Heart left ventricle (tissue), 16 donors: Measurements from ENCODE around the gene AMELX. TPM values are rescaled to one million over a fixed set of nuclear protein-coding genes. Genes with fewer than 3 reads are reported as not detected.
A peak's percentile ranks its signal among the peaks of the same experiment; 100 is the strongest.

Experiments used
- ATAC-seq, 4 donors: fragments of 200-7000 bp; cut with Tn5 transposase; one replicate each; pipeline ENCODE4 v1.9.1; 2020 to 2022; ENCODE audit warnings: moderate library complexity in 4 of 4, mild to moderate bottlenecking in 3 of 4, moderate number of reproducible peaks in 1 of 4
- DNase-seq, 5 donors: peaks; one replicate each; pipeline ENCODE4 v3.0.0-alpha.2; 2020
- H3K27ac ChIP-seq, 12 donors: fragments of 200-600 bp; sonication (generic) in 4 of 12; one replicate each; pipeline versions ENCODE4 v1.5.0 to v1.8.0; 2016 to 2022; ENCODE audit warnings: mild to moderate bottlenecking in 2 of 12
- H3K27me3 ChIP-seq, 9 donors: fragments of 200-600 bp; sonication (generic) in 2 of 9; one replicate each; pipeline versions ENCODE4 v1.5.1 to v1.8.0; 2016 to 2022; ENCODE audit warnings: mild to moderate bottlenecking in 3 of 9
- H3K36me3 ChIP-seq, 9 donors: fragments of 200-600 bp; sonication (generic) in 2 of 9; one replicate each; pipeline versions ENCODE4 v1.5.0 to v1.8.0; 2018 to 2022; ENCODE audit warnings: mild to moderate bottlenecking in 2 of 9
- H3K4me1 ChIP-seq, 12 donors: fragments of 200-600 bp; sonication (generic) in 4 of 12; one replicate each; pipeline versions ENCODE4 v1.5.0 to v1.8.0; 2016 to 2022; ENCODE audit warnings: mild to moderate bottlenecking in 3 of 12
- H3K4me3 ChIP-seq, 12 donors: fragments of 200-600 bp; sonication (generic) in 4 of 12; one replicate each; pipeline versions ENCODE4 v1.5.0 to v1.8.0; 2017 to 2022; ENCODE audit warnings: mild to moderate bottlenecking in 9 of 12, moderate library complexity in 4 of 12
- H3K9me3 ChIP-seq, 12 donors: fragments of 200-600 bp; sonication (generic) in 4 of 12; one replicate each; pipeline versions ENCODE4 v1.5.0 to v1.8.0; 2016 to 2022; ENCODE audit warnings: mild to moderate bottlenecking in 1 of 12
- POLR2A ChIP-seq, 2 donors: fragments of 450-650 bp; IDR thresholded peaks; one replicate each; pipeline ENCODE4 v1.6.1; 2017; ENCODE audit warnings: antibody characterized with exemption in 2 of 2, mild to moderate bottlenecking in 2 of 2, moderate library complexity in 2 of 2
- WGBS, 4 donors: extraction: QIAGEN DNeasy Blood & Tissue Kit in 2 of 4; methylation state at CpG; one replicate each; pipeline versions ENCODE4 v1.1.5 to v1.1.7; 2013 to 2018; 5-methylcytosine and 5-hydroxymethylcytosine counted together
- intact Hi-C, 10 donors: fragments of 100-400 bp; cut with DNase I; formaldehyde crosslinking; loops; one replicate each; pipeline versions ENCODE4 v1.11.1 to v1.14.2; 2022
- polyA plus RNA-seq, 2 donors: library from polyadenylated mRNA; stranded (reverse); fragments of 200-250 nt; gene quantifications; one replicate each; pipeline ENCODE4 v1.2.3, GENCODE V29; 2013
- total RNA-seq, 9 donors: library from RNA; depleted of rRNA in 2 of 9; stranded (reverse); fragments of >200 nt in 2 of 9; fragmentation: NEBNext Ultra II Directional in 3 of 9; extraction: Animal tissue kit (Norgen Biotek cat#: 25700) in 3 of 9; gene quantifications; one replicate each; pipeline versions ENCODE4 v1.1.0 to v1.2.4, GENCODE V29; 2016 to 2023
- TF ChIP-seq, protein P1 (sequence below), 12 donors: fragments of 200-600 bp; sonication (generic) in 4 of 12; IDR thresholded peaks; one replicate each; pipeline versions ENCODE4 v1.5.0 to v1.8.0; 2018 to 2022; ENCODE audit warnings: antibody characterized with exemption in 12 of 12, mild to moderate bottlenecking in 5 of 12
- donor health status: ischemic (EF 13 %, LVEDD 7.1; RV severe dilation, severe dysfunction).
- donor health status: healthy with polysubstance abuse.
- donor health status: DM: no; HTN: yes; CAD: no.
- donor health status: DM: no; HTN: no; CAD: no.
- donor health status: ischemic (EF 25% LVEDD 6.9; RV normal size, moderate dysfunction).
- donor health status: ischemic (EF 25% LVEDD 5.7; RV mildly dilated, moderate dysfunction).
- donor health status: healthy.
- donor health status: DM: yes; HTN: yes; CAD: no.
- donor health status: ischemic (EF 35%, LVEDD 5.7; RV mildly dilated, moderate dysfunction).
- donor health status: nonischemic (EF 11% LVEDD 7.7; RV severe dilation, severe dysfunction).
- donor health status: DM: yes; HTN: yes; CAD: no.
- donor health status: PGD.
- donor health status: ischemic (EF 29% LVEDD 5.4; RV normal size, mild dysfunction).
- donor health status: nonischemic (EF 23%, LVEDD 6.1; RV moderate dilation, normal function).

Gene AMELX
- total and polyA plus RNA-seq, 11 donors: not detected

DNA sequence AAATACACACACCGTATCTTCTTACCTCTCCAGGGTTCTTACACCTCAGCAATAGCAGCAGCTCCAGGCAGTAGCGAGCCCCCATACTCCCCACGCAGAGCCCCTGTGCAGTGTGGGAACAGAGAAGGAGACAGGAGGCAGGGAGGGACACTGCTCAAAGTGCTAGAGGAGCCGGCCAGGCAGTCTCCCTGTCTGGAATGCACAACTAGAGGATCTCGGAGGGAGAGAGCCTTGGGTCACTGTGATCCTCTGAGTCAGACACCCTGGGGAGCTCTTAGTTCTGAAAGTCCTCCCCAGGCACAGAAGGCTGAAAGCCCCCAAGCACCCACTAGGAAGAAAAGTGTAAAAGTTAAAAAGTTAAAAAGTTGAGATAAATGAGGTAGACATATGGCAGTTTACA, 16.0 kb downstream of the AMELX start:
- peak in 1 of 4 donors; percentile 14 for ATAC-seq
- Histone ChIP-seq H3K4me1 (no peaks in the 10 kb centered on the region), H3K9me3 (no peaks in the 10 kb centered on the region), H3K4me3 (no peak overlapping the region), H3K27me3 (peaks cover 0 to 3% (median 0%) of the 10 kb centered on the region in 9 donors), H3K27ac (no peak overlapping the region), H3K36me3 (no peaks in the 10 kb centered on the region)
- no peak for TF ChIP-seq POLR2A (IDR thresholded peaks at IDR 0.05)
- TF ChIP-seq, protein P1, sequence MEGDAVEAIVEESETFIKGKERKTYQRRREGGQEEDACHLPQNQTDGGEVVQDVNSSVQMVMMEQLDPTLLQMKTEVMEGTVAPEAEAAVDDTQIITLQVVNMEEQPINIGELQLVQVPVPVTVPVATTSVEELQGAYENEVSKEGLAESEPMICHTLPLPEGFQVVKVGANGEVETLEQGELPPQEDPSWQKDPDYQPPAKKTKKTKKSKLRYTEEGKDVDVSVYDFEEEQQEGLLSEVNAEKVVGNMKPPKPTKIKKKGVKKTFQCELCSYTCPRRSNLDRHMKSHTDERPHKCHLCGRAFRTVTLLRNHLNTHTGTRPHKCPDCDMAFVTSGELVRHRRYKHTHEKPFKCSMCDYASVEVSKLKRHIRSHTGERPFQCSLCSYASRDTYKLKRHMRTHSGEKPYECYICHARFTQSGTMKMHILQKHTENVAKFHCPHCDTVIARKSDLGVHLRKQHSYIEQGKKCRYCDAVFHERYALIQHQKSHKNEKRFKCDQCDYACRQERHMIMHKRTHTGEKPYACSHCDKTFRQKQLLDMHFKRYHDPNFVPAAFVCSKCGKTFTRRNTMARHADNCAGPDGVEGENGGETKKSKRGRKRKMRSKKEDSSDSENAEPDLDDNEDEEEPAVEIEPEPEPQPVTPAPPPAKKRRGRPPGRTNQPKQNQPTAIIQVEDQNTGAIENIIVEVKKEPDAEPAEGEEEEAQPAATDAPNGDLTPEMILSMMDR (IDR thresholded peaks at IDR 0.05): no peak
- 55 to 76% (median 70%) methylated on average over 5 of the region's 5 CpGs for WGBS, 4 donors
- peak in 1 of 5 donors; percentile 42 for DNase-seq
- intact Hi-C loops: no loop called here

DNA sequence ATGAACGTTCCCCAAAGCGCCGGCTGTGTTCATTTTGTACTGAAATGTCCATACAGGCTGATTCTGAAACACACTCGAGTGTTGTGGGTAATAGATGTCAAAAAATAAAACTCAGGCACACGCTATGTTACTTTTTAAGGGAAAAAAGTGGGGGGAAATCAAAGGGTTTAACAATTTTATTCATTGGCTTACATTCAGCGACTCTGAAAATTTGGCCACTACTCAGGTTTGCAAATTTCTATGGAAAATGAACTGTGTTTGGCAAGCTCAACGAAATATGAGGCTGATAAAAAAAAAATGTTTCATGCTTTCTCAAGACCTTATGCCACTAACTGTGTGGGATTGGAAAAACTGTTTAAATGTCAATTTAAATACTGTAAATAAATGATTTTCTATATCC, 18.5 kb downstream of the AMELX start:
- DNase-seq (no peak), ATAC-seq (no peak)
- peak overlapping the region in 1 of 12 donors; percentile 9 for H3K27ac ChIP-seq
- intact Hi-C loops: no loop called here
- no peaks in the 10 kb centered on the region for H3K4me1 ChIP-seq
- no peaks in the 10 kb centered on the region for H3K9me3 ChIP-seq
- 53 to 76% (median 68%) methylated on average over 7 of the region's 7 CpGs for WGBS, 4 donors
- no peaks in the 10 kb centered on the region for H3K27me3 ChIP-seq
- TF ChIP-seq, protein P1 (IDR thresholded peaks at IDR 0.05): no peak
- TF ChIP-seq POLR2A (IDR thresholded peaks at IDR 0.05): no peak
- H3K4me3 ChIP-seq: no peak overlapping the region
- H3K36me3 ChIP-seq: no peaks in the 10 kb centered on the region

DNA sequence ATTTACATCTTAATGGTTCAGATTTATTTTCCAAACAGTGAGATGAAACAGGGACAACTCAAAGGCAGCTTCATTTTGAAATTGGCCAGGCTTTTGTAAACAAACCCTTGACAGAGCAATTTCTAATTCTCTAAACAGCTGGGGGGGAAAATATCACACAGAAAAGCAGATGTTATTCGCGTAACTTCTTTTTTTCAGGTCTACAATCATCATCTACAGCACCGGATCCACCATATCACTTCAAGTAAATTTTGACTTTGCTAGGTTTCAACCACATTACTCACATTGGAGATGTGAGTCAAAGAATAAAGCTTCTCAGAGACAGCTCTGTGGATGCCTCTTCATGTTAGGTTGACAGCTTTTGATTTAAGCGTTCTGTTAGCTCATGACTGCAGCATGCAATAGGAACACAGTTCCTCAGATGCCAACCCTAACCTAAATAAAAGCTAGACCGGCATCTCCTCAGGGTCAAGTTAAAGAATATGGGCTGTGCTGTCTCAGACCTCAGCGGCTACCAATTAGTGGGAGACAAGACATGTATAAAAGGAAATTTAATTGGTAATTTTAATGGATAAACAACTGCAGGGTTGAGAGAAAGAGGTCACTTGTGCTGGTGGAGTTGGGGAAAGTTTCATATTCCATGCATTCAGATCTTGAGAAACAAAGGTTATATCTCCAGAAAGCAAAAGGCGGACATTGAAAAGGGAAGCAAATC, 26.8 kb downstream of the AMELX start:
- ATAC-seq (no peak), DNase-seq (no peak)
- Histone ChIP-seq H3K9me3 (peaks cover 0 to 17% (median 5%) of the 10 kb centered on the region in 12 donors), H3K4me3 (no peak overlapping the region), H3K4me1 (no peaks in the 10 kb centered on the region), H3K27ac (no peak overlapping the region), H3K36me3 (no peaks in the 10 kb centered on the region), H3K27me3 (peaks cover 0 to 6% (median 0%) of the 10 kb centered on the region in 9 donors)
- 72 to 80% (median 75%) methylated on average over 7 of the region's 7 CpGs for WGBS, 4 donors
- intact Hi-C loops: no loop called here
- no peak for TF ChIP-seq POLR2A (IDR thresholded peaks at IDR 0.05)
- TF ChIP-seq, protein P1 (IDR thresholded peaks at IDR 0.05): no peak

DNA sequence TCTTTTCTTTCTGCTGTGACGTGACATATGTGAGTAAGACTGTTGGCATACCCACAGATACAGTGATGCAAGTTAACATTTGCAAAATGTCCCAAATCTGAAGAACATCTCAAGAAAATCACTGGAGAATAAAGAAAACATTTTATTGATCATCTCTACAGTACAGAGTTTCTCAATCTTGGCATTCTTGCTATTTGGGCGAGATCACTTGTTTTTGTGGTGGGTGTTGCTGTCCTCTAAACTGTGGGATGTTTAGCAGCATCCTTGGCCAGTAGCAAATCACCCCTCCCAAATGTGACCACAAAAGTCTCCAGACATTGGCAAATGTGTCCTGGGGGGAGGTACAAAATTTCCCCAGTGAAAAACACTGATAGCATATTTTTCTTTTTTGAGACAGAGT, 28.8 kb downstream of the AMELX start:
- H3K4me1 ChIP-seq: no peaks in the 10 kb centered on the region
- ATAC-seq (no peak), DNase-seq (no peak)
- no peak overlapping the region for H3K27ac ChIP-seq
- 64 to 81% (median 77%) methylated on average over 2 of the region's 2 CpGs for WGBS, 4 donors
- H3K4me3 ChIP-seq: no peak overlapping the region
- TF ChIP-seq, protein P1 (IDR thresholded peaks at IDR 0.05): no peak
- no peak for TF ChIP-seq POLR2A (IDR thresholded peaks at IDR 0.05)
- intact Hi-C loops: no loop called here
- H3K9me3 ChIP-seq: peaks cover 0 to 22% (median 5%) of the 10 kb centered on the region in 12 donors
- no peaks in the 10 kb centered on the region for H3K36me3 ChIP-seq
- H3K27me3 ChIP-seq: peaks cover 0 to 6% (median 0%) of the 10 kb centered on the region in 9 donors
